ENCODE results near the gene TSC22D1.

- TF ChIP-seq CTCF (IDR thresholded peaks at IDR 0.05) (no peak), POLR2AphosphoS5 (IDR thresholded peaks at IDR 0.05) (no peak)
These were observed 155.5 kb downstream of the TSC22D1 start for GRCh38 chr13:44420376-44421220.
